Measurements from ENCODE around the gene SPINK4.

GRCh38 chr9:33248606-33249005 is 8.6 kb downstream of the SPINK4 start:
- TF ChIP-seq POLR2A (IDR thresholded peaks at IDR 0.05; ENCODE audit: low read depth, low read length) (no peak), TAF1 (IDR thresholded peaks at IDR 0.05; ENCODE audit: borderline replicate concordance, low read depth, low read length) (no peak), POLR2AphosphoS5 (IDR thresholded peaks at IDR 0.05; ENCODE audit: low read depth, low read length) (no peak)

Measured in GM12892 (cell line).